ENCODE data around the gene F12. TPM values are rescaled to one million over a fixed set of nuclear protein-coding genes. Genes with fewer than 3 reads are reported as not detected.

F12 gene
- polyA plus RNA-seq, 1 of the 3 experiments (the other 2 are of a cell fraction) = 4.3 TPM

DNA sequence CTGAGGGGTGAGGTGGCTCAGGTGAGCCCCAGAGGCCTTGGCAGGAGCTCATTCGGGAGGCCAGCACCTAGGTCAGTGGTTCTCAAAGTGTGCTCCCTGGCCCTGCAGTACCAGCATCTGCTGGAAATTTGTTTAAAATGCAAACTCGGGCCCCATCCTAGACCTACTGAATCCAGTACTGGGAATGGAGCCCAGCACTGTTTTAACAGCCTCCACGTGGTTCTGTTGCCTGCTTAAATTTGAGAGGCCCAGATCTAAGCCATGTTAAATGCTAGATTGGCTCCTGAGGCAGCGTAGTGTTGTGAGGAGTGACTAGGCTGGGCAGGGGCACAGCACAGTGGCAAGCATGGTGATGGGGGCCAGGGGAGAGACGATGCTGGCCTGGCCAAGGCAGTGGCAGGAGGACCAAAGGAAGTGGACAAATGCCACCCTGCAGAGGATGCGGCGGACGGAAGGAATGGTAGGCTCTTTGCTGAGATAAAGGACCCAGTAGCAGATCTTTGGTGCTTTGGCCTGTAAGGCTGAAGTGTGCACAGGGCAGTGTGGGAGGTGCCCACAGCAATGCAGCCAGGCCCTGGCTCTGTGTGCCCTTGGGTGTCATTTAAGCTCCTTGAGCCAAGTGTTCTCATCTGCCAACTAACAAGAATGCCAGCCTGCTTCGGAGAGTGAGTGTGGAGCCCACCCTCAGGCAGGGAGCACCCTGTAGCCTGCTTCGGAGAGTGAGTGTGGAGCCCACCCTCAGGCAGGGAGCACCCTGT, 41.5 kb upstream of the F12 start (continued):
- no peak for TF ChIP-seq REST (IDR thresholded peaks at IDR 0.05; ENCODE audit: low read depth, low read length)
- TF ChIP-seq SMC3 (IDR thresholded peaks at IDR 0.05; ENCODE audit: low read depth, low read length) = no peak
- TF ChIP-seq GATA2 (CRISPR knock-in tag; IDR thresholded peaks at IDR 0.05) = no peak
- no peak for TF ChIP-seq SIN3A (IDR thresholded peaks at IDR 0.05; ENCODE audit: borderline replicate concordance, low read depth, low read length)
- TF ChIP-seq, protein P1, sequence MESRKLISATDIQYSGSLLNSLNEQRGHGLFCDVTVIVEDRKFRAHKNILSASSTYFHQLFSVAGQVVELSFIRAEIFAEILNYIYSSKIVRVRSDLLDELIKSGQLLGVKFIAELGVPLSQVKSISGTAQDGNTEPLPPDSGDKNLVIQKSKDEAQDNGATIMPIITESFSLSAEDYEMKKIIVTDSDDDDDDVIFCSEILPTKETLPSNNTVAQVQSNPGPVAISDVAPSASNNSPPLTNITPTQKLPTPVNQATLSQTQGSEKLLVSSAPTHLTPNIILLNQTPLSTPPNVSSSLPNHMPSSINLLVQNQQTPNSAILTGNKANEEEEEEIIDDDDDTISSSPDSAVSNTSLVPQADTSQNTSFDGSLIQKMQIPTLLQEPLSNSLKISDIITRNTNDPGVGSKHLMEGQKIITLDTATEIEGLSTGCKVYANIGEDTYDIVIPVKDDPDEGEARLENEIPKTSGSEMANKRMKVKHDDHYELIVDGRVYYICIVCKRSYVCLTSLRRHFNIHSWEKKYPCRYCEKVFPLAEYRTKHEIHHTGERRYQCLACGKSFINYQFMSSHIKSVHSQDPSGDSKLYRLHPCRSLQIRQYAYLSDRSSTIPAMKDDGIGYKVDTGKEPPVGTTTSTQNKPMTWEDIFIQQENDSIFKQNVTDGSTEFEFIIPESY (IDR thresholded peaks at IDR 0.05; ENCODE audit: borderline replicate concordance, low read depth) = no peak

DNA sequence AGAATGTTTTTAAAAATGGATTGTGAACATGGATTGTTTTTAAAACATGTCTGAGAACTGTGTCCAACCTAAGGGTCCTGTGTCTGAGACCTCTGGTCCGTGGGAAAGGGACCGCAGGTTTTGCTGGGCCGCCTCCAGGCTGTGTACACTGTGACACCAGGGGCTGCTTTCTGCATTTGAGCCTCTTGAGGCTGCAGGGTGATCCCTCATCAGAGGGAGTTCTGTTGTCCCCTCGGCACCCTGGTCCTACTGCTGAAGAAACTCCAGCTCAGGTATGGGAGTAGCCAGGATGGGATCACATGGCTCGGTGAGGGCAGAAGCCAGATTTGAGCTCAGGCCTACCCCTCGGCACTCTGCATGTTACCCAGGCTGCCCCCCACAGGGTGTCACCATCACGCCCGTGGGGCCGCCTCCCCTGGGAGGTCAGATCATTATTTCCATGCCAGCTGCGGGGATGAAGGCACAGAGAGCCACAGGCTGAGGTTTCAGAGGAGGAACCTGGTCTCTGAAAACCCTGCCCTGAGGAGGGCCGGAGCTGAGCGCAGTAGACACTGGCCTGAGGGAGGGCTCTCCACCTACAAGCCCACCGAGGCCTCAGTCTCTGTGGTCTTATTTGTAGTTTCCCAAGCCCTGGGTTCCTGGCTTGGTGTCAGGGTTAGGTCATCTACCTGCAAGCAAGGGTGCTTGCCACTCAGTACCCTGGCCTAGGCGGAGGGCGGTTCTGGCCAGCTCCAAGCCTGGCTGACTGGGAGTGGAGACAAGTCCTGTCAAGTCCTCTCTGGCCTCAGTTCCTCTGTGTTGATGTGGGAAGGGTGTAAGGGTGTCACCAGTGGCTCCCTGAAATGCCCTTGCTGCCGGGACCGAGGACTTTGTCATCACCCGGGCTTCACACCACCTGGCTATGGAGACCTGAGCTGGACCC, 40.0 kb upstream of the F12 start:
- Histone ChIP-seq H3K79me2 (ENCODE audit: insufficient read depth) (peaks cover 20% of the 10 kb centered on the region; the same call in 1 of the 2 replicates), H3K27ac (ENCODE audit: low read depth in 2 of 2, low read length in 1 of 2) (peak overlapping the region; percentile 16 to 96; a peak in 3 of 4 replicates), H3K36me3 (replicated peaks in 1 of 2; ENCODE audit: control insufficient read depth in 1 of 2, insufficient read depth in 2 of 2, low read length in 1 of 2) (peaks cover 2 to 3% of the 10 kb centered on the region in 2 experiments), H3F3A (replicated peaks; ENCODE audit: insufficient read depth) (peaks cover 26% of the 10 kb centered on the region), H3K4me2 (peak overlapping the region; percentile 86; the same call in 1 of the 2 replicates), H3K9me3 (no peaks in the 10 kb centered on the region), H3K4me1 (ENCODE audit: control insufficient read depth in 1 of 2, insufficient read depth in 2 of 2, low read depth in 1 of 2, low read length in 1 of 2) (peaks cover 30 to 69% of the 10 kb centered on the region in 2 experiments), H3K9ac (peak overlapping the region; percentile 45; the same call in 1 of the 2 replicates), H4K20me1 (ENCODE audit: insufficient read depth) (peaks cover 14% of the 10 kb centered on the region), H2AFZ (ENCODE audit: low read depth) (no peak overlapping the region), H3K9me2 (no peaks in the 10 kb centered on the region), H3K27me3 (ENCODE audit: insufficient read depth) (no peaks in the 10 kb centered on the region), H3K4me3 (ENCODE audit: low read depth in 2 of 2, low read length in 1 of 2) (no peak overlapping the region)
- ChIA-PET CTCF (interaction anchor here (0.6 to 15.5 kb wide), 11 partner anchors 9 to 336 kb away, joined by 3 to 318 read pairs (median 4); partner anchors contain the start of genes PDLIM7 and PFN3), POLR2A (interaction anchor here (0.6 to 1.1 kb wide), 3 partner anchors 22 to 46 kb away, joined by 3 read pairs; no protein-coding TSS in a partner anchor)
- 98% methylated on average over 10 of the region's 18 CpGs for WGBS (ENCODE audit: low lambda C conversion rate)
- no peak for DNase-seq
- no peak for TF ChIP-seq EZH2phosphoT487 (IDR thresholded peaks at IDR 0.05; ENCODE audit: borderline replicate concordance, low read depth)
- TF ChIP-seq, protein P2, sequence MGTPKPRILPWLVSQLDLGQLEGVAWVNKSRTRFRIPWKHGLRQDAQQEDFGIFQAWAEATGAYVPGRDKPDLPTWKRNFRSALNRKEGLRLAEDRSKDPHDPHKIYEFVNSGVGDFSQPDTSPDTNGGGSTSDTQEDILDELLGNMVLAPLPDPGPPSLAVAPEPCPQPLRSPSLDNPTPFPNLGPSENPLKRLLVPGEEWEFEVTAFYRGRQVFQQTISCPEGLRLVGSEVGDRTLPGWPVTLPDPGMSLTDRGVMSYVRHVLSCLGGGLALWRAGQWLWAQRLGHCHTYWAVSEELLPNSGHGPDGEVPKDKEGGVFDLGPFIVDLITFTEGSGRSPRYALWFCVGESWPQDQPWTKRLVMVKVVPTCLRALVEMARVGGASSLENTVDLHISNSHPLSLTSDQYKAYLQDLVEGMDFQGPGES (IDR thresholded peaks at IDR 0.05; ENCODE audit: low read depth, low read length) = no peak
- no peak for TF ChIP-seq RXRA (IDR thresholded peaks at IDR 0.05; ENCODE audit: borderline replicate concordance, low read depth)
- no peak for TF ChIP-seq USF1 (IDR thresholded peaks at IDR 0.05; ENCODE audit: borderline replicate concordance, low read depth)
- no peak for TF ChIP-seq FOSL2 (IDR thresholded peaks at IDR 0.05; ENCODE audit: borderline replicate concordance, low read depth)
- no peak for TF ChIP-seq GABPA (IDR thresholded peaks at IDR 0.05; ENCODE audit: low read depth)
- TF ChIP-seq NRF1 (IDR thresholded peaks at IDR 0.05; ENCODE audit: low read depth, low read length) = no peak
- TF ChIP-seq TCF12 (IDR thresholded peaks at IDR 0.05) = no peak
- TF ChIP-seq, protein P3, sequence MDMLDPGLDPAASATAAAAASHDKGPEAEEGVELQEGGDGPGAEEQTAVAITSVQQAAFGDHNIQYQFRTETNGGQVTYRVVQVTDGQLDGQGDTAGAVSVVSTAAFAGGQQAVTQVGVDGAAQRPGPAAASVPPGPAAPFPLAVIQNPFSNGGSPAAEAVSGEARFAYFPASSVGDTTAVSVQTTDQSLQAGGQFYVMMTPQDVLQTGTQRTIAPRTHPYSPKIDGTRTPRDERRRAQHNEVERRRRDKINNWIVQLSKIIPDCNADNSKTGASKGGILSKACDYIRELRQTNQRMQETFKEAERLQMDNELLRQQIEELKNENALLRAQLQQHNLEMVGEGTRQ (IDR thresholded peaks at IDR 0.05; ENCODE audit: borderline replicate concordance, low read depth, low read length) = no peak
- TF ChIP-seq, protein P4, sequence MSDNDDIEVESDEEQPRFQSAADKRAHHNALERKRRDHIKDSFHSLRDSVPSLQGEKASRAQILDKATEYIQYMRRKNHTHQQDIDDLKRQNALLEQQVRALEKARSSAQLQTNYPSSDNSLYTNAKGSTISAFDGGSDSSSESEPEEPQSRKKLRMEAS (IDR thresholded peaks at IDR 0.05; ENCODE audit: low read depth) = no peak
- no peak for TF ChIP-seq FOXM1 (IDR thresholded peaks at IDR 0.05; ENCODE audit: low read depth)
- no peak for TF ChIP-seq RAD21 (IDR thresholded peaks at IDR 0.05; ENCODE audit: low read length)
- TF ChIP-seq MXI1 (IDR thresholded peaks at IDR 0.05; ENCODE audit: low read depth, low read length) = no peak
- no peak for TF ChIP-seq TEAD4 (IDR thresholded peaks at IDR 0.05; ENCODE audit: borderline replicate concordance, insufficient read depth)
